LoVo (cell line): ENCODE data around the gene DNAJC5G.
"Not testable (repeated sequence)": the region's sequence is repeated elsewhere in the genome, so short reads cannot be mapped to it uniquely, and the experiment has no call there.

ENCODE experiments used
- DNase-seq: peaks from one replicate; pipeline ENCODE4 v3.0.0-alpha.2; 2016; ENCODE audit warnings: low spot score

The DNAJC5G gene

GRCh38 chr2:27255187-27255586 lies 20.0 kb upstream of the DNAJC5G start:
- DNase-seq, result no peak

- no peak for DNase-seq
These were observed 19.6 kb upstream of the DNAJC5G start for GRCh38 chr2:27255660-27256059.

- DNase-seq, result no peak
These were observed 18.3 kb upstream of the DNAJC5G start for GRCh38 chr2:27256855-27257454.

GRCh38 chr2:27258051-27258450 lies 17.2 kb upstream of the DNAJC5G start:
- DNase-seq, result no peak

- DNase-seq, result no peak
These were observed 13.8 kb upstream of the DNAJC5G start for GRCh38 chr2:27261241-27261925.

- DNase-seq, result no peak
These were observed 13.3 kb upstream of the DNAJC5G start for GRCh38 chr2:27261926-27262298.

- peak; percentile 76 for DNase-seq
These were observed 12.6 kb upstream of the DNAJC5G start, which contains the start of gene SLC30A3 for GRCh38 chr2:27262379-27263286. Gene SLC30A3, minus strand, starts transcription at chr2:27263047. Its CDS starts 141 bp downstream, at chr2:27262906.

- no peak for DNase-seq
These were observed 11.7 kb upstream of the DNAJC5G start for GRCh38 chr2:27263287-27264252.

- no peak for DNase-seq
These were observed 10.9 kb upstream of the DNAJC5G start for GRCh38 chr2:27264253-27264752.

- DNase-seq, result peak; percentile 30
These were observed 10.3 kb upstream of the DNAJC5G start for GRCh38 chr2:27264753-27265535.

GRCh38 chr2:27265536-27265870 lies 9.7 kb upstream of the DNAJC5G start:
- no peak for DNase-seq

- DNase-seq, result not testable (repeated sequence)
These were observed 6.9 kb upstream of the DNAJC5G start for GRCh38 chr2:27268296-27268695.

GRCh38 chr2:27270131-27270530 lies 5.1 kb upstream of the DNAJC5G start:
- no peak for DNase-seq

- no peak for DNase-seq
These were observed 4.6 kb upstream of the DNAJC5G start for GRCh38 chr2:27270670-27271069.

- DNase-seq, result no peak
These were observed 3.4 kb upstream of the DNAJC5G start for GRCh38 chr2:27271631-27272340.

- DNase-seq, result not testable (repeated sequence)
These were observed 2.4 kb upstream of the DNAJC5G start for GRCh38 chr2:27272537-27273522.

GRCh38 chr2:27278010-27278409 lies 2.8 kb downstream of the DNAJC5G start:
- no peak for DNase-seq

- no peak for DNase-seq
These were observed 5.6 kb downstream of the DNAJC5G start for GRCh38 chr2:27280826-27281225.

- DNase-seq, result no peak
These were observed 6.2 kb downstream of the DNAJC5G start for GRCh38 chr2:27281442-27281841.
